ENCODE data around the gene ITGB3. TPM values are rescaled to one million over a fixed set of nuclear protein-coding genes. Genes with fewer than 3 reads are reported as not detected.

The ITGB3 gene
- total RNA-seq, 2 donors from 2014 or later, result 3.4 to 12.4 TPM

DNA sequence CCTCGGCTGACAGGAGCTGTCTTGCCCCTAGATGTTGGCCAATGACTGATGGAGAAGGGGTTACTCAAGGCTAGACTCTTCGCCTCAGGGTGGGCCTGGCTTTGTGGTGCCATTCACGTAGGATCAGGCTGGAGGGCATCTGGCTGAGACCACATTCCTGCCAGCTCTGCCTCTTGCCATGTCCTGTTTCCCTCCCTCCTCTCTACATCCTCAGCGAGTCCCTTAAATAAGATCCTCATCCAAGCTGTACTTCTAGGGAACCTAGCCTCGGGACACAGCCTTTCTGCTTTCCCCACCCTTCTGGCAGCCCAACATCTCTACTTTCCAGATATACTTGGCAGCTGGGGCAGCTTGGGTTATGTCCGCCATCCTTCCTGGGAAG lies 42.2 kb downstream of the ITGB3 start:
- Histone ChIP-seq H3K27me3 (replicated peaks; ENCODE audit: insufficient read depth) (no peaks in the 10 kb centered on the region), H3K27ac (peak overlapping the region in 1 of 2 donors; percentile 29), H3K36me3 (no peaks in the 10 kb centered on the region), H3K4me3 (no peak overlapping the region), H3K9me3 (no peaks in the 10 kb centered on the region), H3K4me1 (replicated peaks) (peaks cover 17% of the 10 kb centered on the region)
- DNase-seq (ENCODE audit: low spot score), result no peak
- intact Hi-C loops (cut with DNase I), result no loop called here
- 62% methylated on average over 6 of the region's 6 CpGs for WGBS
- TF ChIP-seq, protein P1, sequence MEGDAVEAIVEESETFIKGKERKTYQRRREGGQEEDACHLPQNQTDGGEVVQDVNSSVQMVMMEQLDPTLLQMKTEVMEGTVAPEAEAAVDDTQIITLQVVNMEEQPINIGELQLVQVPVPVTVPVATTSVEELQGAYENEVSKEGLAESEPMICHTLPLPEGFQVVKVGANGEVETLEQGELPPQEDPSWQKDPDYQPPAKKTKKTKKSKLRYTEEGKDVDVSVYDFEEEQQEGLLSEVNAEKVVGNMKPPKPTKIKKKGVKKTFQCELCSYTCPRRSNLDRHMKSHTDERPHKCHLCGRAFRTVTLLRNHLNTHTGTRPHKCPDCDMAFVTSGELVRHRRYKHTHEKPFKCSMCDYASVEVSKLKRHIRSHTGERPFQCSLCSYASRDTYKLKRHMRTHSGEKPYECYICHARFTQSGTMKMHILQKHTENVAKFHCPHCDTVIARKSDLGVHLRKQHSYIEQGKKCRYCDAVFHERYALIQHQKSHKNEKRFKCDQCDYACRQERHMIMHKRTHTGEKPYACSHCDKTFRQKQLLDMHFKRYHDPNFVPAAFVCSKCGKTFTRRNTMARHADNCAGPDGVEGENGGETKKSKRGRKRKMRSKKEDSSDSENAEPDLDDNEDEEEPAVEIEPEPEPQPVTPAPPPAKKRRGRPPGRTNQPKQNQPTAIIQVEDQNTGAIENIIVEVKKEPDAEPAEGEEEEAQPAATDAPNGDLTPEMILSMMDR (IDR thresholded peaks at IDR 0.05), result no peak
- TF ChIP-seq POLR2A (IDR thresholded peaks at IDR 0.05), result no peak
- no peak for TF ChIP-seq POLR2AphosphoS5 (IDR thresholded peaks at IDR 0.05)

DNA sequence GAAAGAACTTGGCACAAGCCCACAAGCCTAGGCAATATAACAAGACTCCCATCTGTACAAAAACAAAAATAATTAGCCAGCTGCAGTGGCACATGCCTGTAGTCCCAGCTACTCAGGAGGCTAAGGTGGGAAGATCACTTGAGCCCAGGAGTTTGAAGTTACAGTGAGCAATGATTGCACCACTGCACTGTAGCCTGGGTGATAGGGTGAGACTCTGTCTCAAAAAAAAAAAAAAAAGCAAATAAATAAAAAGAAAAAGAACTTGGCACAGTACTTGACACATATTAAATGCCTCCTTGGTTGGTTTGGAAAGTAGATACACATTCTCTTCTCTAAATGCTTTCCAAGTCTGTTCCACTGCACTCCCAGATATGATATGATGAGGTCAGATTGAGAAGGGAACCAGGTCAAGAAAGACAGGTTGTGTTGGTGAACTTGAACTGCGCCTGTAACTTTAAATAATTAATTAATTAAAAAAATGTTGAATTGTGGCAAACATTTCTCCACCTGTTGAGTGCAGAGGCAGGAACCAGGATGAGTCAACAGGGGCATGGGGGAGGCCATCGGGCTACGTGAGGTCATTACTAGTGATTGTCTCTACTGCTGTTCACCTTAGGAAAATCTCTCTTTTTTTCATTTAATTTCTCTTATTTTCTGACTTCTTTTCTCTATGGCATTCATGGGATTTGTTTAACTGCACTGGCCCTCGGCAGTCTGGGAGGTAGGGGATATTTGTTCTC lies 44.2 kb downstream of the ITGB3 start:
- DNase-seq (ENCODE audit: low spot score), result no peak
- Histone ChIP-seq H3K27me3 (replicated peaks; ENCODE audit: insufficient read depth) (no peaks in the 10 kb centered on the region), H3K27ac (no peak overlapping the region), H3K4me3 (no peak overlapping the region), H3K9me3 (no peaks in the 10 kb centered on the region), H3K36me3 (no peaks in the 10 kb centered on the region), H3K4me1 (replicated peaks) (peaks cover 13% of the 10 kb centered on the region)
- 94% methylated on average over 4 of the region's 4 CpGs for WGBS
- TF ChIP-seq, protein P1 (IDR thresholded peaks at IDR 0.05), result no peak
- peak; percentile 27 for TF ChIP-seq POLR2AphosphoS5 (IDR thresholded peaks at IDR 0.05)
- intact Hi-C loops (cut with DNase I), result no loop called here

DNA sequence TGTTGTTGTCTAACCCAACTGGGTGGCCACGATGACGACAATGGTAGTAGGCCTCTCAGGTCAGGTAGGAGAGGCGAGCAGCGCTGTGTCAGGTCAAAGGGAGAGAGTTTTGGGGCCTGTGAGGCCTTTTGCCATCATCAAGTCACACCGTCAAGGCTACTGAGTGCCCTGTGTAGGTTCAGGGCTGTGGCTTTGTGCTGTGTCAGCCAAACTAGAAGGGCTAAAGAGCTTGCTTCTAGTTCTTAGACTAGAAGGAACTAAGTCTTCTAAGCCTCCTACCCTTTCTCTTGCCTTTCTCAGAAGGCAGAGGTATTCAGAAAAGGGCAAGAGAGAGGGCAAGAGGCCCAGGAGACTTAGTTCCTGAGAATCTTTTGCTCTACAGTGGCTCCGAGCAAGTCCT lies 45.1 kb downstream of the ITGB3 start:
- Histone ChIP-seq H3K27ac (no peak overlapping the region), H3K4me3 (no peak overlapping the region), H3K36me3 (no peaks in the 10 kb centered on the region), H3K27me3 (replicated peaks; ENCODE audit: insufficient read depth) (no peaks in the 10 kb centered on the region), H3K9me3 (no peaks in the 10 kb centered on the region), H3K4me1 (replicated peaks) (peaks cover 13% of the 10 kb centered on the region)
- DNase-seq (ENCODE audit: low spot score), result no peak
- WGBS, result 94% methylated on average over 6 of the region's 6 CpGs
- TF ChIP-seq POLR2A (IDR thresholded peaks at IDR 0.05), result no peak
- TF ChIP-seq POLR2AphosphoS5 (IDR thresholded peaks at IDR 0.05), result no peak
- TF ChIP-seq, protein P1 (IDR thresholded peaks at IDR 0.05), result no peak
- intact Hi-C loops (cut with DNase I), result no loop called here

DNA sequence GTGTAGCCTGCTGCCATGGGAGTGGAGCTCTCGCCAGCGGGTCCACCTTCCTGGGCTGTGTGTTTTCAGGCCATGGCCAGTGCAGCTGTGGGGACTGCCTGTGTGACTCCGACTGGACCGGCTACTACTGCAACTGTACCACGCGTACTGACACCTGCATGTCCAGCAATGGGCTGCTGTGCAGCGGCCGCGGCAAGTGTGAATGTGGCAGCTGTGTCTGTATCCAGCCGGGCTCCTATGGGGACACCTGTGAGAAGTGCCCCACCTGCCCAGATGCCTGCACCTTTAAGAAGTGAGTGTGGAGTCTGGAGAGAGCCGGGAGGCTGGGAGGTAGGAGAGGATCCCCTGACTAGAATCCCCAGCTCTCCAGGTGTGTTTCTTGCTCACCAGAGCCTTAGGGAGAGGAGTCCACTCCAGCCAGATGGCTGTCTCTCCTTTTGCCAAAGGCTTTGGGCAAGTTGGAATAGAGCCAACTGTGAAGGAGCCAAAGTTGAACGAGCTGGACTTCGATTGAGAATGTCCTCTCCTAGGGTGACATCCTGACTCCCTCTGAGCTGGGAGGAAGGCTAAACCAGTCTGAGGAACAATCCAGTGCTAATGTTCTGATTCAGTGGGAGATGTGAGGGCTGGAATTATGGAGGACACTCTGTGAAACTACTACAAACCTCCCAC lies 45.7 kb downstream of the ITGB3 start:
- Histone ChIP-seq H3K4me1 (replicated peaks) (peaks cover 9% of the 10 kb centered on the region), H3K36me3 (no peaks in the 10 kb centered on the region), H3K27ac (no peak overlapping the region), H3K9me3 (no peaks in the 10 kb centered on the region), H3K27me3 (replicated peaks; ENCODE audit: insufficient read depth) (no peaks in the 10 kb centered on the region), H3K4me3 (no peak overlapping the region)
- WGBS, result 80% methylated on average over 11 of the region's 13 CpGs
- intact Hi-C loops (cut with DNase I), result no loop called here
- DNase-seq (ENCODE audit: low spot score), result no peak
- no peak for TF ChIP-seq POLR2AphosphoS5 (IDR thresholded peaks at IDR 0.05)
- TF ChIP-seq POLR2A (IDR thresholded peaks at IDR 0.05), result no peak
- TF ChIP-seq, protein P1 (IDR thresholded peaks at IDR 0.05), result no peak

DNA sequence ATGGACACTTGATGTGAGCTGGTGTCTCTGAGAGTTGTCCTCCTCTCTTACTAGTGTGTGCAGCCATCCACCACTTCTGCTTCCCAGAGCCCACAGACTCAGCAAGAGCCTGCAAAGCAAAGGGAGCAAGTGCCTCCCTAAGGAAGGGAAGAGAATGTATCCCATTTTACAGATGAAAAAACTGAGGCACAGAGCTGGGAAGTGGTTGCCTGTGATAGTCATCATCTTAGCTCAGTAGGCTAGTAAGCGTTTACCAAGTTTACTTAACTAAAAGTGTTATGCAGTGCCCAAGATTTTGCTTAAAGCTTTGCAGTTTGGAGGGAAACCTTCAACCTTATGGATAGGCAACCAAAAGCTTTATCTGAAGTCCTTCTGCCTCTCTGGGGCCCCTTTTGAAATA lies 47.1 kb downstream of the ITGB3 start:
- no peak overlapping the region for H3K4me3 ChIP-seq
- 79% methylated on average over 1 of the region's 1 CpG for WGBS
- H3K4me1 ChIP-seq (replicated peaks), result peaks cover 3% of the 10 kb centered on the region
- intact Hi-C loops (cut with DNase I), result no loop called here
- H3K27me3 ChIP-seq (replicated peaks; ENCODE audit: insufficient read depth), result no peaks in the 10 kb centered on the region
- H3K9me3 ChIP-seq, result no peaks in the 10 kb centered on the region
- no peak for DNase-seq (ENCODE audit: low spot score)
- H3K27ac ChIP-seq, result no peak overlapping the region
- no peaks in the 10 kb centered on the region for H3K36me3 ChIP-seq
- TF ChIP-seq POLR2AphosphoS5 (IDR thresholded peaks at IDR 0.05) (no peak), POLR2A (IDR thresholded peaks at IDR 0.05) (no peak)
- TF ChIP-seq, protein P1 (IDR thresholded peaks at IDR 0.05), result no peak
